Neuronal stem cell (in vitro differentiated cells): ENCODE results near the gene TMEM101.
A peak's percentile ranks its signal among the peaks of the same experiment; 100 is the strongest.

Source experiments
- DNase-seq: peaks from one replicate; pipeline ENCODE4 v3.0.0-alpha.2; 2013; ENCODE audit warnings: low spot score
- H2AFZ ChIP-seq: one replicate; pipeline ENCODE4 v1.6.1; 2013; ENCODE audit warnings: mild to moderate bottlenecking, low read length, inconsistent platforms
- H2AK5ac ChIP-seq: 2 replicates; pipeline ENCODE4 v1.6.1; 2013; ENCODE audit warnings: low read depth, mild to moderate bottlenecking, inconsistent platforms, low read length, moderate library complexity, mixed read lengths
- H2BK120ac ChIP-seq: 2 replicates; pipeline ENCODE4 v1.6.1; 2013; ENCODE audit warnings: low read depth, mild to moderate bottlenecking, inconsistent platforms, low read length, moderate library complexity, mixed read lengths
- H2BK12ac ChIP-seq: one replicate; pipeline ENCODE4 v1.6.1; 2013; ENCODE audit warnings: low read length, inconsistent platforms
- H2BK15ac ChIP-seq: 2 replicates; pipeline ENCODE4 v1.6.1; 2013; ENCODE audit warnings: mild to moderate bottlenecking, low read length, inconsistent platforms, mixed read lengths
- H2BK5ac ChIP-seq: one replicate; pipeline ENCODE4 v1.6.1; 2013; ENCODE audit warnings: inconsistent platforms, mild to moderate bottlenecking, low read length, moderate library complexity
- H3K14ac ChIP-seq: one replicate; pipeline ENCODE4 v1.6.1; 2013; ENCODE audit warnings: low read length, inconsistent platforms
- H3K18ac ChIP-seq: 2 replicates; pipeline ENCODE4 v1.6.1; 2013; ENCODE audit warnings: low read length, inconsistent platforms
- H3K23ac ChIP-seq: 2 replicates; pipeline ENCODE4 v1.6.1; 2013; ENCODE audit warnings: low read depth, mild to moderate bottlenecking, mixed read lengths, low read length, inconsistent platforms; ENCODE audit not compliant: poor library complexity
- H3K27ac ChIP-seq: replicated peaks from 3 replicates; pipeline ENCODE4 v1.5.1; 2013; ENCODE audit warnings: low read length, inconsistent platforms
- H3K27me3 ChIP-seq, 3 experiments: 2 replicates each; pipeline ENCODE4 v1.6.1; 2013; ENCODE audit warnings: low read length in 3 of 3, mild to moderate bottlenecking in 2 of 3, inconsistent platforms in 1 of 3, low read depth in 1 of 3, mixed read lengths in 1 of 3, moderate library complexity in 1 of 3; ENCODE audit not compliant: control insufficient read depth in 3 of 3, insufficient read depth in 3 of 3
- H3K36me3 ChIP-seq, 2 donors: replicated peaks in 1 of 2; 2 replicates each; pipeline ENCODE4 v1.6.1; 2013; ENCODE audit warnings: low read length in 2 of 2; ENCODE audit not compliant: control insufficient read depth in 2 of 2, insufficient read depth in 2 of 2
- H3K4ac ChIP-seq: 2 replicates; pipeline ENCODE4 v1.6.1; 2013; ENCODE audit warnings: inconsistent platforms, mild to moderate bottlenecking, low read length, moderate library complexity
- H3K4me1 ChIP-seq, 2 donors: 1 replicate in 1 of 2; 2 replicates in 1 of 2; pipeline ENCODE4 v1.6.1; 2013; ENCODE audit warnings: low read length in 2 of 2, low read depth in 1 of 2; ENCODE audit not compliant: control insufficient read depth in 2 of 2, insufficient read depth in 1 of 2
- H3K4me2 ChIP-seq: one replicate; pipeline ENCODE4 v1.6.1; 2013; ENCODE audit warnings: mild to moderate bottlenecking, low read length, inconsistent platforms; ENCODE audit not compliant: insufficient read depth, poor library complexity, severe bottlenecking
- H3K4me3 ChIP-seq, 2 donors: 2 replicates each; pipeline ENCODE4 v1.5.1; 2013; ENCODE audit warnings: low read length in 2 of 2, mild to moderate bottlenecking in 2 of 2, inconsistent platforms in 1 of 2, moderate library complexity in 1 of 2
- H3K79me1 ChIP-seq: one replicate; pipeline ENCODE4 v1.6.1; 2013; ENCODE audit warnings: low read depth, mild to moderate bottlenecking, inconsistent platforms, low read length, moderate library complexity
- H3K9ac ChIP-seq: one replicate; pipeline ENCODE4 v1.6.1; 2013; ENCODE audit warnings: mild to moderate bottlenecking, low read depth, low read length, inconsistent platforms; ENCODE audit not compliant: poor library complexity
- H3K9me3 ChIP-seq, 2 donors: replicated peaks in 1 of 2; 2 replicates each; pipeline versions ENCODE3 to v1.6.1; 2013; ENCODE audit warnings: low read length in 2 of 2, mild to moderate bottlenecking in 2 of 2, inconsistent platforms in 1 of 2, low read depth in 1 of 2, mixed read lengths in 1 of 2, moderate library complexity in 1 of 2; ENCODE audit not compliant: control insufficient read depth in 2 of 2, insufficient read depth in 1 of 2
- H4K8ac ChIP-seq: one replicate; pipeline ENCODE4 v1.6.1; 2013; ENCODE audit warnings: low read depth, mild to moderate bottlenecking, inconsistent platforms, low read length, moderate library complexity
- H4K91ac ChIP-seq: one replicate; pipeline ENCODE4 v1.6.1; 2013; ENCODE audit warnings: low read length, low read depth, mild to moderate bottlenecking, inconsistent platforms; ENCODE audit not compliant: poor library complexity
- WGBS, 2 donors: extraction: QIAGEN DNeasy Blood & Tissue Kit; methylation state at CpG; one replicate each; pipeline ENCODE4 v1.1.7; 2013; ENCODE audit warnings: missing lambda C conversion rate in 2 of 2, mixed read lengths in 1 of 2; ENCODE audit not compliant: insufficient read length in 2 of 2, insufficient replicate concordance in 1 of 2; ENCODE audit errors: extremely low coverage in 2 of 2; 5-methylcytosine and 5-hydroxymethylcytosine counted together

TMEM101 gene

GRCh38 chr17:44008205-44008909, 6.4 kb downstream of the TMEM101 start:
- no CpG with 5 or more reads among the region's 6 CpGs for whole genome bisulfite sequencing, 2 donors
- H4K8ac ChIP-seq: no peak overlapping the region
- DNase-seq: no peak
- H3K27me3 ChIP-seq: peaks cover 21 to 41% (median 33%) of the 10 kb centered on the region in 3 experiments
- no peak overlapping the region for H3K4me2 ChIP-seq
- H3K27ac ChIP-seq: no peak overlapping the region
- H3K4me3 ChIP-seq: peak overlapping the region in 1 of 2 donors; percentile 65
- no peak overlapping the region for H3K9ac ChIP-seq
- H3K14ac ChIP-seq: no peak overlapping the region
- H2BK15ac ChIP-seq: no peak overlapping the region
- H3K23ac ChIP-seq: peak overlapping the region; percentile 5
- peaks cover 0 to 2% of the 10 kb centered on the region in 2 donors for H3K9me3 ChIP-seq
- no peak overlapping the region for H2BK120ac ChIP-seq
- peak overlapping the region; percentile 94 for H2AFZ ChIP-seq
- H2AK5ac ChIP-seq: no peak overlapping the region
- H3K79me1 ChIP-seq: peaks cover 5% of the 10 kb centered on the region
- H3K18ac ChIP-seq: no peak overlapping the region
- peaks cover 19 to 20% of the 10 kb centered on the region in 2 donors for H3K4me1 ChIP-seq
- no peak overlapping the region for H2BK12ac ChIP-seq
- no peak overlapping the region for H3K4ac ChIP-seq
- H4K91ac ChIP-seq: no peak overlapping the region
- no peak overlapping the region for H2BK5ac ChIP-seq
- peaks cover 5 to 9% of the 10 kb centered on the region in 2 donors for H3K36me3 ChIP-seq

- no peak overlapping the region for H4K91ac ChIP-seq
- H4K8ac ChIP-seq: no peak overlapping the region
- no peak overlapping the region for H2AK5ac ChIP-seq
- H2AFZ ChIP-seq: peak overlapping the region; percentile 94
- peaks cover 5% of the 10 kb centered on the region for H3K79me1 ChIP-seq
- WGBS, 2 donors: no CpG with 5 or more reads among the region's 37 CpGs
- H3K9ac ChIP-seq: peak overlapping the region; percentile 87
- H2BK5ac ChIP-seq: no peak overlapping the region
- H3K4me3 ChIP-seq: peak overlapping the region; percentile 65 to 88
- peaks cover 5 to 9% of the 10 kb centered on the region in 2 donors for H3K36me3 ChIP-seq
- H3K23ac ChIP-seq: no peak overlapping the region
- H2BK15ac ChIP-seq: peak overlapping the region; percentile 20
- H2BK120ac ChIP-seq: no peak overlapping the region
- H3K4me2 ChIP-seq: peak overlapping the region; percentile 99
- peak overlapping the region; percentile 4 for H2BK12ac ChIP-seq
- H3K18ac ChIP-seq: peak overlapping the region; percentile 88
- H3K27me3 ChIP-seq: peaks cover 21 to 45% (median 41%) of the 10 kb centered on the region in 3 experiments
- peaks cover 19 to 20% of the 10 kb centered on the region in 2 donors for H3K4me1 ChIP-seq
- no peak for DNase-seq
- H3K27ac ChIP-seq: peak overlapping the region; percentile 19
- H3K14ac ChIP-seq: no peak overlapping the region
- H3K9me3 ChIP-seq: peaks cover 0 to 2% of the 10 kb centered on the region in 2 donors
- no peak overlapping the region for H3K4ac ChIP-seq
These were observed 7.2 kb downstream of the TMEM101 start for GRCh38 chr17:44007346-44008204.

GRCh38 chr17:44006598-44007345, 8.0 kb downstream of the TMEM101 start:
- Histone ChIP-seq H3K14ac (no peak overlapping the region), H3K79me1 (peaks cover 5% of the 10 kb centered on the region), H3K27me3 (peaks cover 21 to 49% (median 45%) of the 10 kb centered on the region in 3 experiments), H4K8ac (no peak overlapping the region), H3K23ac (peak overlapping the region; percentile 90), H3K4me2 (peak overlapping the region; percentile 99), H2BK5ac (peak overlapping the region; percentile 19), H3K4me3 (peak overlapping the region; percentile 65 to 88), H2BK120ac (peak overlapping the region; percentile 74), H3K4ac (no peak overlapping the region), H3K9ac (peak overlapping the region; percentile 89), H2AK5ac (peak overlapping the region; percentile 94), H3K4me1 (peaks cover 19 to 20% of the 10 kb centered on the region in 2 donors), H2AFZ (peak overlapping the region; percentile 94), H2BK15ac (peak overlapping the region; percentile 98), H3K36me3 (peaks cover 2 to 8% of the 10 kb centered on the region in 2 donors), H3K18ac (peak overlapping the region; percentile 97), H3K27ac (peak overlapping the region; percentile 19), H2BK12ac (peak overlapping the region; percentile 4), H3K9me3 (peaks cover 0 to 2% of the 10 kb centered on the region in 2 donors), H4K91ac (no peak overlapping the region)
- peak; percentile 98 for DNase-seq
- no CpG with 5 or more reads among the region's 40 CpGs for WGBS, 2 donors
